Activated T-cell treated with anti-CD3 and anti-CD28 coated beads for 1 hour (primary cell): ENCODE data around the gene SLCO4A1.

Source experiments
- DNase-seq: peaks from one replicate; pipeline ENCODE4 v3.0.0-alpha.2; 2020; ENCODE audit warnings: low read depth

The SLCO4A1 gene

GRCh38 chr20:62652041-62652893 is 10.0 kb downstream of the SLCO4A1 start:
- peak; percentile 44 for DNase-seq

DNA sequence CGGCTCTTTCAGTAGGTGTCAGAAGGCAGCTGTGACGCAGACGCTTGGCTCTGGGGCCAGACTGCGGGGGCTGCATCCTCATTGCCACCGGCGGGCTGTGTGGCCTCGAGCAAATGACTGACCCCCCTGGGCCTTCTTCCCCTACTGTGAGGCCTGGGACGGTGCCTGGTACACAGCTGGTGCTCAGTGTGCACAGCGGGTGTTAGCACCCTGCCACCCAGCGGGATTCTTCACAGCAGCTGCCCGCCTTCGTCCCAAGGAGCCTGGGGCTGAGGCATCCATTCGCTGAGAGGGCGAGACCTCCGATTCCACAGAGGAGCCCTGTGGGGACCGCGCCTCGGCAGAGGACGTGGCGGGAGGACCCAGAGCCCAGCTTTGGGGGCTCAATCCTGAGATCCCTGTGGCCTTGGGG is 10.6 kb downstream of the SLCO4A1 start:
- DNase-seq: no peak

DNA sequence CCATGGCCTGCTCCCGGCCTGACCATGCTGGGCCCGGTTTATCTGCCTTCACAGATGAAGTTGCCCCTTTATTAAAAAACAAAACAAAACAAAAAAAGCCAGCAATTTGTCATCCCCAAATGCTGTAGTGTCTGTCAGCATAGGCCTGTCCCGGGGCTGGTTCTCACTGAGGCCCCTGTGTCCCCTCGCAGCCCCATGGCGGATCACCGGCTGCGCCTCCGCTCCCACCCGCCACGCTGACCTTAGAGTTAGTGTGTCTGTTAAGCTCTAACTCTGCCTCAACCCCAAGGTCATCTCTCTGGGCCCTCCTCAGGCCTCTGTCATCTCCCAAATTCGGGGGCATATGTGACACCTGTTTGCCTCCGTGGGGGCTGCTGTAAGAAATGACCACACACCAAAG is 11.1 kb downstream of the SLCO4A1 start:
- DNase-seq: no peak

DNA sequence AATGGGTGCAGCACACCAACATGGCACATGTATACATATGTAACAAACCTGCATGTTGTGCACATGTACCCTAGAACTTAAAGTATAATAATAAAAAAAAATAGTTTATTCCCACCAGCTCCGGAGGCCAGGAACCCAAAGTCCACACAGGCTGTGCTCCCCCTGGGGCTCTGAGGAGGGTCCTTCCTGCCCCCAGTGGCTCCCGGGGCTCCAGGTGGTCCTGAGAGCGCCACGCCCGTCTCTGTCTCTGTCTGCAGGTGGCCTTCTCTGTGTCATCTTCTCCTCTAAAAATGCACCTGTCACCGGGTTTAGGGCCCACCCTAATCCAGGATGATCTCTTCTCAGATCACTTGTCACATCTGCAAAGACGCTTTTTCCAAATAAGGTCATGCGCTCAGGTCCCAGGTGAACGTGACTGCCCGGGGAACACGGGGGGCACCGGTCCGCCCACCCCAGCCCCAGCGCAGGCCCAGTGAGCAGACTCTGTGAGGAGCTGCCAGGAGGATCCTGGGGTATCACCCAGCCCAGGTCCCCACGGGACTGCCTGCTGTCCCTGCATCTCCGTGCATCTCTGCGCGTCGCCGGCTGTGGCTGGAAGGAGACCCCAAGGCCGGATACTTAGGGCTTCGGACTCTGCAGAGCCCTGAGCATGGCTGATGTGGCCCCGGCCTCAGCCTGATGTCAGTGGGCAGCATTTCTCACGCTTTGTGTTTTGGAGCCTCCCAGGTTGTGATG is 11.8 kb downstream of the SLCO4A1 start:
- no peak for DNase-seq

DNA sequence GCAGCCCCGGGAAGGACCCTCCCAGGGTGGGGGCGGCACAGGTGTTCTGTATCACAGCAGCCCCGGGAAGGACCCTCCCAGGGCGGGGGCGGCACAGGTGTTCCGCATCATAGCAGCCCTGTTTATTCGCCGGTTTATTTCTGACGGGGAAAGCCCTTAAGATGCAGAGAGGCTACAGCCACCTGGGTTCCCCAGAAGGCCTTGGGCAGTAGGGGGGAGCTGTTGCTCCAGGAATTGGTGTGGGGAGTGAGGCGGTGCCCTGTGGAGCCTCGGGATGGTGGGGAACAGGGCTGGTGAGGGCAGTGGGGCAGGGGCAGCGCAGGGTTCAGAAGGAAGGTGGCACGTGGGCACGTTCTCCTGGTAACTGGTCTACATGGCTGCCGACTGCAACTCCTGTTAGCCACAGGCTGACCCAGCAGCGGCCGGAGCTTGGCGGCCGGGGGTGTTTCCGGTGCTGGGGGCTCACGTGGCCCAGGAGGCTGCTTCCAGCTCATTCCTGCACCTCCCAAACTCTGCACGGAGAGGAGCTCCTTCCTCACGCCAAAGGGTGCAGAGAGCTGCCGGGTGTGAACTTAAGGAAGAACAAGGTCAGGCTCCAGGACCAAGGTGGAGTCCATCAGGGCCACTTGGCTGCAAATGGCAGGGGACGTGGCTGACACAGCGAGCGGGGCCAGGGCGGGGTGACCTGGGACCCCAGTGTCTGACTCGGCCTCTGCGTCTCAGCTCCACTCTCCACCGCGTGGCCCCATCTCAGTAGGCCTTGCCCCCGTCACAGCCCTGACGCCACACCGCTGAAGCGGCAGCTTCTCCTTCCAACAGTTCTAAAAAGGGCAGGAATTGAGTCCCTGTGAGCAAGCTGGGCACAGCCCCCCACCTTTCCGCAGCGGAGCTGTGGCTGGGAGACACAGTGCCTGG is 13.2 kb downstream of the SLCO4A1 start:
- no peak for DNase-seq

- DNase-seq: no peak
Observed at GRCh38 chr20:62656197-62656918, 14.1 kb downstream of the SLCO4A1 start.

- no peak for DNase-seq
Observed at GRCh38 chr20:62656919-62657588, 14.8 kb downstream of the SLCO4A1 start.

GRCh38 chr20:62657589-62657942 is 15.3 kb downstream of the SLCO4A1 start:
- DNase-seq: no peak

DNA sequence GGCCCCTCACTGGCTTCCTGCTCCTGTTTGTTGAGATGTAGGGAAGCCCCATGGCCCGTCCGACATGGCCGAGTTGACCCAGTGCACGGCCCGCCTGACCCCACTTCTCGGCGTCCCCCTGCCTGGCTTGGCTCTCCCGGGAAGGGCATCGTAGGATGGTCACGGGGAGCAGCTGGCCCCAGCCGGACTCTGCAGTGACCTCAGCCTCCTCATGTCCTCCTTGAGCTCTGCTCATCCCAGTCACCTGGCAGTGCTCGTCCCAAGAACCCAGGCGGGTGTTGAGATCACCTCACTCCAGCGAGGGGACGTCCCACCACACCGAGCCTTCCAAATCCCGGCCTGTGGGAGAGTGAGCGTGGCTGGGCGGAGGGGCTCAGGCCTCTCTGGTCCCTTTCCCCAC is 15.7 kb downstream of the SLCO4A1 start:
- DNase-seq: no peak

GRCh38 chr20:62658593-62659178 is 16.4 kb downstream of the SLCO4A1 start:
- no peak for DNase-seq

DNA sequence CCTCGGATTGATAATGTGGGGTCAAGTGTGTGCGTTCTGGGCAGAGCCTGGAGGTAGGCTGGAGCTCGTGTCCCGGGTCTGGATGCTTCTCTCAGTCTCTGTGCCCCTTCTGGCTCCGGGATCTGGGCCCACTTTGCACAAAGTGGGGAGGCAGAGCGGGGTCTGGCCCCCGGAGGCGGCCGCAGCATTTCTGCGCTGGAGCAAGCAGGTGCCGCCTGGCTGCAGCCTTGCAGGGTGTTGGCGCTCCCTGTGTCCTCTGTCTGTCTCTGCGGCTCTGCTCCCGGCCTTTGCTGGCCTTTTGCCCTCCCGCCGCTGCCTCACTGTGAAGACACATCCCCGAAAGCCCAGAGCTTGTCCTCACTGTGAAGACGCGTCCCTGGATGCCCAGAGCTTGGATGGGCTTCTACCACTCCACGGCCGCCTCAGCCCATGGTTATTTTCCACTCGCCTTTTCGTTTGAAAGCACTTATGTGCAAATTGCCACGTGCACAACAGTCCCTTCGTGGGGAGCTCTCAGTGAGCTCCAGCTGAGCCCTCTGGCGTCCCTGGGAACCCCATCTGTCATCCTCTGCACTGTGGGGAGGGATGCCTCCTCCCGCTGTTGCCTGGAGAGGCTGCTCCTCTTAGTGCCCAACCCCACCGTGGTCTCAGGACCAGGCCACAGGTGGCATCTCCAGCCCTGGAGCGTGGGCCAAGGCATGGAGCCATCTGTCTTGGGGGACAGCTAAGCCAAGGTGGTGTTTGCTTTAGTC is 17.4 kb downstream of the SLCO4A1 start:
- no peak for DNase-seq

- DNase-seq: no peak
Observed at GRCh38 chr20:62660240-62660615, 17.9 kb downstream of the SLCO4A1 start.

- no peak for DNase-seq
Observed at GRCh38 chr20:62660768-62661167, 18.5 kb downstream of the SLCO4A1 start.

GRCh38 chr20:62661647-62662046 is 19.3 kb downstream of the SLCO4A1 start:
- DNase-seq: no peak

- no peak for DNase-seq
Observed at GRCh38 chr20:62662422-62662821, 20.1 kb downstream of the SLCO4A1 start.

DNA sequence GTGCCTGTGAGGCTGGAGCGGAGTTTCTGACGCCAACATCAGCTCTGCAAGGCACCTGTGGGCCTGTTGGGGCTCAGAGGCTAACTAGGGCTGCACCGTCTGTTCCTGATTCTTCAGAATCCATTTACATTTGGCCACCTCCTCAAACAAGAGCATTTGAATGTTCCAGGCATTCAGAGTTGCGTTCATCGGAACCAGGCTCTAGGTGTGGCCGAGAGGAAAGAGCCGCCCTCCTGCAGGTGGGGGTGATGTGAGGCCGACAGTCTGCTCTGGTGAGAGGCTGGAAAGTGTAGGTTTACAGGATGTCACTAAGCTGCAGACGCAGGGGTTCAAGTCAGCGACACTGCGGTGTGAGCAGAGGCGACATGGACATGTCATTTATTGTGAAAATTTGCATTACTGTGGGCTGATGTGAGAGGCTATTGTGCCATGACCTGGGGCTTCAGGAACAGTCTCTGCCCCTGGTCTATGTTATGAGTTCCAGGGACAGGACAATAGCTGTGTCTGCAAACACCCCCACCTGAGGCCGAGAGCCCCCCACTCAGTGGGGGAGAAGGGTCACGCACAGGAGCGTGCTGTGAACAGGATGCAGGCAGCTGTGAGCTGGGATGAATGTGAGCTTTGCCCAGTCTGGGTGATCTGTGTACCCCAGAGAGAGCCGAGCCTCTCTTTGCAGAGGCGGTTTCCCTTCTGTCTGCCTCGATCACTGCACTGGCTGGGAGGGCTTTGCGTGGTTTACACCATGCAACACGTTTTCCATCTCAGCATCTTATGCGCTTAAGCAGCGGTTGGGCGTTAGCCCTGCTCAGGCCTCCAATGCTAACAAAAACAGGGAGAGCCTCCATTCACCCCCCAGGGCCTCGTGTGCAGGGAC is 21.1 kb downstream of the SLCO4A1 start:
- DNase-seq: no peak

DNA sequence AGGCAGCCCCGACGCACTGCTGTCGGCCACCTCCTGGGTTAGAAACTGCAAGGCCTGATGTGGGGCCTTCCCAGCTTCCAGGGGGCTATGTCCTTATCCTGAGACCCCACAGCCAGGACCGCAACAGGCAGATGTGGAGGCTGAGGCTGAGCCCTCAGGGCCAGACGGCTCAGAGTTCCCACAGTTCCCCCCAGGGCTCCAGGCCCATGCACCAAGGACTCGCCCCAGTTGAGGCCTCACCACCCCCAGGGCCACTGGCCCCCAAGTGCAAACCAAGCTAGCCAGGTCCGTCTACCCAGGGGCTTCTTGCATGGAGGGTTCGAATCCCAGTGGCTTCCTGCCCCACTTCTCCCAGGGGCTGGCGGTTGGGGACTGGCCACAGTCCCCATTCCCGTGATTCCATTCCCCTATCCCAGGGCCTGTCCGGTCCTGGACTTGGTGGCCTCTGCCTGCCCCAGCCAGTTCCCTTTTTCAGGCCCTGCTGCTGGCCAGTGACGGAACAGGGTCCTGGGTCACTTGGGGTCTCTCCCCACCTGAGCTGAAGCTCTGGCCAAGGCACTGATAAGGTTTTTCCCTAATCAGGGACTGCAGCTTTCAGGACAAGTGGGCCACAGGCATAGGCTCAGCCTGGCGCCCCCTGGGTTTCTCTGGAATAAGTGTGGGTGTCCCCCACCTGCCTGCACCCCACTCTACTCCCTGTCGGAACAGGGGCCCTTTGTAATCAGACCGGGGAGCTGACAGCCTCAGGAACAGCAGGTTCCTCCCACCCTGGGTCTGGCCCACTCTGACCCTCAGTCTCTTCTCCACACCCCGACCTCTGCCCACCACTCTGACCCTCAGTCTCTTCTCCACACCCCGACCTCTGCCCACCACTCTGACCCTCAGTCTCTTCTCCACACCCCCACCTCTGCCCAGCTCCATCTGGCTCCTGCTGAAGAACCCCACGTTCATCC is 22.0 kb downstream of the SLCO4A1 start:
- DNase-seq: no peak
